ENCODE data around the gene STEAP2.

STEAP2 gene

DNA sequence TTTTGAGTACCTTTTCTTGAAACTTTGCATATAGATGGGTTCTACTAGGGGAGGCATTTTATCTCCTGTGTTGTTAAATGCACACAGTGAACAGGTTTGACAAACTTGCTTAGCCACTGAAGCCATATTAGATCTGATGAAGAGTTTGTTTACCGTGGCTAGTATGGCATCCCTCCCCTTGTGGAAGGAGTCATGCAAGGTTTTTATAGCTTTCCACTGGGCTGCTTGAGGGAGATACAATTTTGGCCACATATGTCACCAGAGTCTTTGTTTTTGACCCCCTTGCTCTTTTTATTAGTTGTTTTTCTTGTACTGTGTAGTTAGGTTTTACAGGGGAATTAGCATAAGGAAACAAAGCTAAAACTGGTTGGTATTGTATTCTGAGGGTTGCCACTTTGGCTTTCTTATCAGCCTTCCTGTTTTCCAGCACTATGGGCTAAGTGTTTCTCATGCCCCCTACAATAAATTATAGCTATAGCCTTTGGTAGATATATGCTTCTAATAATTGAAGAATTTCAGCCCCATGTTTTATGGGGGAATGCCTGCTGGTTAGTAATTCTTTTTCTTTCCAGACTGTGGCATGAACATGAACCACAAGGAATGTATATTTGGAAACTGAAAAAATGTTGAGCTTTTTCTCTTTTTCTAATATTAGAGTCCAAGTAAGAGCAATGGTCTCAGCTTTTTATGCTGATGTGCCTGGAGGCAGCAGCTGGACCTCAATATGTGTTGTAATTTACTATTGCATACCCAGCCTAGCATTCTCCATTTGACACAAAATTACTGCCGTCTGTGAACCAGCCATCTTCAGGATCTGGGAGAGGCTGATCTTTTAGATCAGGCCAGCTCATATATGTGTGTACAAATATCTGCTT is 18.4 kb upstream of the STEAP2 start:
- DNase-seq (ENCODE audit: low read depth in 2 of 2): no peak

DNA sequence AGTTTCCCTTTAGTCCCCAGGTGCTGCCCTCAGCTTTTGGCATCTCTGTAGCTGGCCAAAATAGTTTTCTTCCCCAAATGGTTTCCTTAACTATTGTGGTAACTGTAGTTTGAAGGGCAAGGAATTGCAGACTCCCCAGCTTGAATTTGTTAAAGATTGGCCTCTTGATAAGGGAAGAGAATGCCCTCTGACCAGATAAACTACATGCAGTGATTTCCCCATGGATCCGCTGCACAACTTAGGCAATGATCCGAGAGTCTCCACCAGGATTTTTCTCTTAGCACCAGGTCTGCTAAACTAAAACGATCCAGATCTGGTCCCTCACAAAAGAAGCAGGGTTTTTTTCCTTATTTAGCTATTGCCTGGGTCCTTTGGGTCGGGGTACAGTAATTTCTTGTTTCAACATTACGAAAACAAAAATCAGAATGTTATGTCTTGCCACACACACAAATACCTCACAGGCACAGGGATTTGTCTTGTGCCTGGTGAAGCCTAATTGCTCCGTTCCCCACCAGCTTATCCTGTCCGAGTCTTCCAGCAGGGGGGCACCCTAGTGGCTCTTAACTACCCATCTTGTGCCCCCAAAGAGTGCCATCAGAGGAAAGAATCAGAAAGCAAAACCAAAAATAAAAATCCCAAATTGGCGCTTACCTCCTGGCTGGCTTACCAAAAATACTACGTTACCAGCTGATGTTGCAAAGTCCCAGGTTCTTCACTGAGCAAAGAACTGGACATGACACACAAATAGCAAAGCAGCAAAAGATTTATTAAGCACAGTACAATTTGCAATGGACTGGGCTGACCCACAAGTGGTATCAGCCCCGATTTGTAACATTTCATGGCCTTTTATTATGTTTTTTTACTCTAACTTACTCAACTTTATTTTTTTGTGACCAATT is 16.4 kb upstream of the STEAP2 start:
- DNase-seq (ENCODE audit: low read depth in 2 of 2): no peak

DNA sequence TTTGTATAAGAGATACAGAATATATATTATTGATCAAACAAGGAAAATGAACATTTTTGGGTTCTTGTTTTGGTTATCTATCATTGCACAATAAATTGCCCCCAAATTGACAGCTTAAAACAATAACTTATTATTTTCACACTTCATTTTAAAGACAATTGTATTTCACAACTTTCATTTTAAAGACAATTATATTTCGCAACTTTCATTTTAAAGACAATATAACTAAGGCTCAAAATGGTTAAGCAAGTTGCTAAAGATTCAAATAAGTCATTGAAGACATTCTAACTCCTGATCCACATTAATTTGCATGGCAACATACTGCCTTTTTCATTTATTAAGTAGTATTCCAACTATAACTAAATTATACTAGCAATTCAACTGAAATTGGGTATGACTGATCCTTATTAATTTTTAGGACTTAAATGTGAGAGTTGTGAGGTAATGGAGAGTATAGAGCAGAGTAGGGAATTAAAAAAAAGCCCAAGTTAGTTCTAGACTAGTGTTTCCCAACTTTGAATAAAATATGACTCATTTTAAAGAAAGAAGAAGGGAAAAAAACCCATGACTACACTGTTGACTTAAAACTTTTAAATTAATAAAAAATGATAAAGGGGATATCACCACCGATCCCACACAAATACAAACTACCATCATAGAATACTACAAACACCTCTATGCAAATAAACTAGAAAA is 9.9 kb upstream of the STEAP2 start:
- DNase-seq (ENCODE audit: low read depth in 2 of 2): no peak

DNA sequence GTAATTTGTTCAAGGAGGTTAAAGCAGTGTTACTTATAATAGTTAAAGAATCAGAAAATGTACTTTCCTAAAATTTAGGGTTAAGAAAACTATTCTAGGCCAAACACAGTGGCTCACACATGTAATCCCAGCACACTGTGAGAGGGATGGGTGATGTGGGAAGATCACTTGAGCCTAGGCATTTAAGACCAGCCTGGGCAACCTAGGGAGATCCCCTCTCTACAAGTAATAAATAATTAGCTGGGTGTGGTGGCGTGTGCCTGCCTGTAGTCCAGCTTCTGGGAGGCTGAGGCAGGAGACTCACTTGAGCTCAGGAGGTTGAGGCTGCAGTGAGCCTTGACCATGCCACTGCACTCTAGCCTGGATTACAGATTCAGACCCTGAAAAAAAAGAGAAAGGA is 3.6 kb upstream of the STEAP2 start:
- DNase-seq (ENCODE audit: low read depth in 2 of 2): no peak

DNA sequence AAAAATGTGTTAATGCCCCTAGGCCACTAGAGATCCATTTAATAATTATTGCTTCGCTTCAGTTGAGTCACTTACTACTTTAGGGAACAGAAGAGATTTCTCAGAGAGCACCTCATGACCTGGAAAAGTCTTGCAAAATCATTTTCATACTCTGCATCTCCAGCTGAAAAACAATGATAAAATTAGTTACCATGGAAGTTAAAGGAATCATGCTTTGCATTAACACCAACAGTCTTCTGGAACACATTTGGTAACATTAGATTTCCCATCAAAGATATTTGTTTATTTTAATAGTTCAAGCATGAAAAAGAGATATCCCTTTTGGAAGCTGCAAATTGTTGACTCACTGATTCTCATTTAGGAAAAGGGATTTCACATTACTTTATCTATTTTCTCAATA is 1.8 kb upstream of the STEAP2 start:
- DNase-seq (ENCODE audit: low read depth in 2 of 2): no peak

DNA sequence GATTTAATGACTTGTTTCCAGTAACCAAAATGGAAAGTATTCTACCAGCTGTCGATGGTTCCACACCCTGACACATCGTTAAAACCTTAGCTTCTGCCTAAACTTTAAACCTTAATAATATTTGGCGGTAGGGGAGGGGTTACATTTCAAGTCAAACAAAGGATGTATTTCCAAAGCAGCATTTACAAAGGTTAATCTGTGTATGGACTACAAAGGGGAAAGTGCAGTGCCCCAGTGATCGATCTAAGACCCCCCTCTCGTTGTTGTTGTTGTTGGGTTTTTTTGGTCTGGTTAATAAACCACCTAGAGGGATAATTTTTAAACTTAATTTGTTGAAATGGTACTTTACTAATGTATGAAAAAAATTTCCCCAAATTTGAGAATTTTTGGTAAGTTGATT is 1.1 kb upstream of the STEAP2 start:
- DNase-seq (ENCODE audit: low read depth in 2 of 2): no peak

DNA sequence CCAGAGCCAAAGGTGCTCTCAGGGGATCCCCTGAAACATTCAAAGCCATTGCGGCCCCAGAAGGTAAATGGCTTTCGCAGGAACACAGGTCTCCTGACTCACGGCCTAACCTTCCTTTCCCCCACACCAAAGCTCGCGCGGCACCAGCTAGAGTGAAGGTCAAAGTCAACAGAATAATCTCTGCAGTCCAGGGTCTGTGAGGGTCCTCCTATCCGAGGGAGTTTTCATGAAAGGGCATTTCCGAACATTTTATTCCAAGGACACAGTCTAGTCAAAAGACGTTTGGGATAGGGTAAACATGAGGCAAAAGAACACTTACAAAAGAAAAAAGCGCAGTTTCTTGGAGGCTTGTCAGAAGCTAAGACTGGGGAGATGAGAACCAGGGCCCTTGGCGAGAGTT is 559 bp upstream of the STEAP2 start:
- no peak for DNase-seq (ENCODE audit: low read depth in 2 of 2)

DNA sequence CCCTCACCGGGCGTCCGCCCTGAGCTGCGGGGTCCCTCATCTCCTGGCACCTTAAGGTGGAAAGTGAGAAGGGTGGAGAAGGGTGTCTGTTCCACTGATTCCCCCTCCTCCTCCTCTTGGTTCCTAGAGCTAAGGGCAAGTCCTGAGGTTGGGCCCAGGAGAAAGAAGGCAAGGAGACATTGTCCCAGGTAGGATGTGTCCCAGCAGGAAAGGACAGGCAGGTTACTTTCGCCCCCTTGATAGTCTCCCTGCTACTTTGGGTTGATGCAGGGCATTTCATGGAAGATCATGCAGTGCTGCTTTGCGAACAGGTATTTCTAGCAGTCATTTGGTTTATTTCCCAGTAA is 582 bp downstream of the STEAP2 start:
- DNase-seq (ENCODE audit: low read depth in 2 of 2): no peak

DNA sequence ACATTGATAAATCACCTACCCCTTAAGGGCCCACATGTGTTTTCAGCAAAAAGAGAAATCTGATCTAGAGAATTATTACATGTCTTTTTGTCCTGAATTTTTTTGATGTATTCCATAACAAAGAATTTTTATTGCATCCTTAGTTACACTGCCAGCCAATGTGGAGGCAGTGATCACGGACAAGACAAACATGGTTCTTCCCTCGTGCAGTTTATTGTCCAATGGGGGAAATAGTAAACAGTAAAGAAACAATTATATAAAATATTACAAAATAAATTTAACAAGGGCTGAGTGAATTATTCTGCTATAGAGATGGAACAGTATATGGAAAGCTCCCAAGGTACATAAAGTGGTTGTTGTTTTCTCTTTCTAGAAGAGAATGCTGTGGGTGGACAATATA is 2.0 kb downstream of the STEAP2 start:
- DNase-seq (ENCODE audit: low read depth in 2 of 2): no peak

DNA sequence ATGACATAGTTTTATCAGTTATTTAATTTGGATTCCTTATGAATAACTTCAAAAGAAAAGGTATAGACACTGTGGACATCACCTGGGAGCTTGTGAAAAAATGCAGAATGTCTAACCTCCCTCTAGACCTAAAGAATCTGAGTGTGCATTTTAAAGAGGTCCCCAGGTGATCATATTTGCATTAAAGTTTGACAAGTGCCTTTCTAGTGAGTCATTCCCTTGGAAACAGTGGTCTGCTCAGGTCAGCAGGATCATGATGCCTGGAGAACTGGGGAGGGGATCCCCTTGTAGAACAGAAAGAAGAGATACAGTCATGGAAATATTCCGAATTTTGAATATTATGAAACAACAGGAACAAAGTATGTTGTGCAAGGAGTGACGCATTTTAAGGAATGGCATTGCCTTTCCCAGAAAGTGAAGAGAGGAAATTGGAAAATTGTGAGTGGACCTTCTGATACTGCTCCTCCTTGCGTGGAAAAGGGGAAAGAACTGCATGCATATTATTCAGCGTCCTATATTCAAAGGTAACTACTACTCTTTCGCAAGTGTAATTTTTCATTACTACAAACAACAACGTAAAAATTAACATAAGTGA is 4.6 kb downstream of the STEAP2 start:
- no peak for DNase-seq (ENCODE audit: low read depth in 2 of 2)

DNA sequence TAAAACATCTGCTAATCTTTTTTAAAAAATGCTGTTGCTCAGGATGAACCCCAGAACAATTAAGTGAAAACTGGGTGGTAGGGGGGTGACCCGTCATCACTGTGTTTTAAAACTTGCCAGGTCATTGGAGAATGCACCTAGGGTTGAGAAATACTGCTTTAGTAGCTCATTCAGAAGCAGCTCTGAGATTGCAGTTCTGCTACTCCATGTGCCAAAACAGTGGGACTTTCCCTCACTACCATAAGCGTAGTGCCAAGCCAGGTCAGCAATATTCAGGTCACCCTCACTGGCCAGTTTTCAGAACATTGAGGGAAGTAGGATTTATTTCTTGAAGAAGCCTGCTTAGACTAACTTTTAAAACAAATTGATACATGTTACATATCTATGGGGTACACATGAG is 5.2 kb downstream of the STEAP2 start:
- no peak for DNase-seq (ENCODE audit: low read depth in 2 of 2)

DNA sequence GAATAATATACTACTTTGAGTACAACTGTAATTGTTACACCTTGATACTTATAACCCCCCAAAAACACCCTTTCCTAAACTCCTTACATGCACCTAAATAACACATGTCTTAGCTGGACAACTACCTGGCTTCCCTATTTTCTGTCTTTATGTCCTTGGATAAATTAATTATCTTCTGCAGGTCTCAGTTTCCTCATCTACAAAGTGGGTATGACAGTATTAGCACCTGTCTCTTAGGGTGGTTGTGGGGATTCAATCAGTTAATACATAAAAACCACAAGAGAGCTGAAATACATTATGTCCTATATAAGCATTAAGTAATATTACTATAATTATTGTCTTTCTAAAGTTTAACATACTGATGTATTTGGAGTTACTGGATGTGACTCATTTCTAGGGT is 10.8 kb downstream of the STEAP2 start:
- DNase-seq (ENCODE audit: low read depth in 2 of 2): no peak

DNA sequence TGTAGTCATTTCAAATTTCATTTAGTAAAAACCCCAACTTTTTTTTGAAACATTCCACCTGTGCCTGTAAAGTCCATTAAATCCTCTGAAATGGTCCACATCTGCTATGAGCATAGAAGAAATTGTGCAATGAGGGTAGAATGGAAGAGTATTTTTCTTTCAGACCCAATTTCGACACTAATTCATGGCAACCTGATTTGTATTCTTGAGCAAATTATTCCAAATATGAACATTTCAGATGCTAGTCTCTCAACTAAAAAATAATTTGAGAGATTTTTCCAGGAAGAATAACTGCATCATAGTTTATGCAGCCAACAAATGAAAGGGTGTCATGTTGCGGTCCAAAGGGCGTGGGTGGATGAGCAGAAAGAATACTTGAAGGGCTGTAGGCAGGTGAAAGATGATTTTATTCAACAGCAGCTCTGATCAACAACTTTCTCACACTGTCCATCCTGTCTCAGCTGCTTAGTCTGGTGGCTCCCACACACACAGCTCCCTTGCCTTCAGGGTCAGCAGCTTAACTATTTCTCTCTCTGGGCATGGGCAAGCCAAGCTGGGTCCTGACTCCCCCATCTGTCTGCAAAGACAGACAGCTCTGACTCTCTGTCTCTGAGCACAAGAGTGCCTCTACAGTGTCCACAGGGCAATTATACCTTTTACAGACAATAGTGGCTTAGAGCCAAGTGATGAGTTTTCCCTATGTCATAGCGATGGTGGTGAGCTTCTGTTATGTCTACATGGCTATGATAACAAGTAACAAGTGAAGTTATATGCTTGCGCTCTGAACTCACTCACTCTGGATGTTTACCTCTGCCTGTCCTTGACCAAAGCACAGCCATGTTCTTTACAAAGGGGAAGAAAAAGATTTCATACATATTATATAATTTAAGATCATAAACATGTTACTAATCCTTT is 11.5 kb downstream of the STEAP2 start:
- DNase-seq (ENCODE audit: low read depth in 2 of 2): no peak

DNA sequence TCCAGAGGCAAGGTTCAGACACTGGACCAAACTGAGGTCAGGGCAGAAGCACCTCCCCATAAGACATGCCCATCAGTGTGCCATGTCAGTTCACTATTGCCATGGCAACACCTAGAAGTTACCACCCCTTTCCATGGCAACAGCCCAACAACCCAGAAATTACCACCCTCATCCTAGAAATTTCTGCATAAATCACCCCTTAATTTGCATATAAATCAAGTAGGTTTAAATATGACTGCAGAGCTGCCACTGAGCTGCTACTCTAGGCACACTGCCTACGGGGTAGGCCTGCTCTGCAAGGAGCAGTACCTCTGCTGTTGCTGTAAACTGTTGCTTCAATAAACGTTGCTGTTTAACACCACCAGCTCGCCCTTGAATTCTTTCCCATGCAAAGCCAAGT is 12.7 kb downstream of the STEAP2 start:
- DNase-seq (ENCODE audit: low read depth in 2 of 2): no peak

DNA sequence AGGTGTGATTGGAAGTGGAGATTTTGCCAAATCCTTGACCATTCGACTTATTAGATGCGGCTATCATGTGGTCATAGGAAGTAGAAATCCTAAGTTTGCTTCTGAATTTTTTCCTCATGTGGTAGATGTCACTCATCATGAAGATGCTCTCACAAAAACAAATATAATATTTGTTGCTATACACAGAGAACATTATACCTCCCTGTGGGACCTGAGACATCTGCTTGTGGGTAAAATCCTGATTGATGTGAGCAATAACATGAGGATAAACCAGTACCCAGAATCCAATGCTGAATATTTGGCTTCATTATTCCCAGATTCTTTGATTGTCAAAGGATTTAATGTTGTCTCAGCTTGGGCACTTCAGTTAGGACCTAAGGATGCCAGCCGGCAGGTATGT is 13.6 kb downstream of the STEAP2 start:
- DNase-seq (ENCODE audit: low read depth in 2 of 2): no peak

DNA sequence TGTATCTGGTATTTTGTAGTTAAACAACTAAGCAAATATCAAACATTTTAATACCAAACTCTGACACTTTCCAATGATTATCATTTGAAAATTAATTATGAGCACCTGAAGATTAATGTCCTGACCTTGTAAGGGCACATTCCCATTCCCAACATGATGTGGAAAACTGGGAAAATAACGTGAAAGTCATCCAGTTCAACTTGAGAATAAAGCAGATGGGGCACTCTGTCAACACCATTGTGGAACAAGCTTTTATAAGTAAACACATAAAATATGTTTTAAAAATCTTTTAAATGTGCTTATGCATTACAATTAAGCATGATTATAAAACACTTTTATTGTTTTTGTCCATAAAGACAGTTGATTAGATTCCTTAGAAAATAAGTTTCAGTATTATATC is 14.1 kb downstream of the STEAP2 start:
- DNase-seq (ENCODE audit: low read depth in 2 of 2): no peak

DNA sequence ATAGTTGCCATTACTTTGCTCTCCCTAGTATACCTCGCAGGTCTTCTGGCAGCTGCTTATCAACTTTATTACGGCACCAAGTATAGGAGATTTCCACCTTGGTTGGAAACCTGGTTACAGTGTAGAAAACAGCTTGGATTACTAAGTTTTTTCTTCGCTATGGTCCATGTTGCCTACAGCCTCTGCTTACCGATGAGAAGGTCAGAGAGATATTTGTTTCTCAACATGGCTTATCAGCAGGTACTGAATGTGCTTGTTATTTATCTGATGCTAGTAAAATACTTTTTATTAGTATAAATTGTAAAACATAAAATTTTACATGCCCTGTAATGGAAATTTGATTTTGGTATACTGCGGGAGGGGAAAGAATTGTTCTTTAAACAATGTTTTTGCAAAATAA is 15.7 kb downstream of the STEAP2 start:
- no peak for DNase-seq (ENCODE audit: low read depth in 2 of 2)

DNA sequence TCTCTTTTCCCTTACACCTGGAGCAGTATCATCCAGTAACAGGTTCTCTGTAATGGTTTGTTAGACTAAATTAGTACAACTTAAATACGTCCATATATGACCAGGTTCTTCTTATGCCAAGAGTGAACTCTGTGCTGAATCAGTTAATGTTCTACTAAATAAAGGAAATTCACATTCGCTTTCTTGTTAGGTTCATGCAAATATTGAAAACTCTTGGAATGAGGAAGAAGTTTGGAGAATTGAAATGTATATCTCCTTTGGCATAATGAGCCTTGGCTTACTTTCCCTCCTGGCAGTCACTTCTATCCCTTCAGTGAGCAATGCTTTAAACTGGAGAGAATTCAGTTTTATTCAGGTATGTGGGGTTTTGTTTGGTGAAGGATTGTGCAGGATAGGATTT is 18.1 kb downstream of the STEAP2 start:
- DNase-seq (ENCODE audit: low read depth in 2 of 2): no peak

DNA sequence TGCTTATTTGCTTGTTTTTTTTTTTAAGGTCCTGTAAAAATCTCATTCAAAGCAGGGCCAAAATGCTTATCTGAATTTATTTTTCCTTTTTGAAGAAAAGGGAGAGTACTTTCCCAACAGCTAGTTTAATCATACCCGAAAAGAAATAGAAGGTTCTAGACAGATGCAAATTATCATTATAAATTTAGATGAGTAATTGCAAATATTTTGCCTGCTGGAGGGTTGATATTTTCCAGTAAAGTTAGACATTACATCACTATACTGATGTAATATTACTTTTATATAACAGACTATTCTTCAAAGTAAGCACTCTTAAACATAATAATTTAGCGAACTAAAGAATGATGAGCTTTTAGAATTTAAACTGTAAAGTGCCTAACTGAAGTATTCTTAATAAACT is 19.3 kb downstream of the STEAP2 start:
- DNase-seq (ENCODE audit: low read depth in 2 of 2): no peak

DNA sequence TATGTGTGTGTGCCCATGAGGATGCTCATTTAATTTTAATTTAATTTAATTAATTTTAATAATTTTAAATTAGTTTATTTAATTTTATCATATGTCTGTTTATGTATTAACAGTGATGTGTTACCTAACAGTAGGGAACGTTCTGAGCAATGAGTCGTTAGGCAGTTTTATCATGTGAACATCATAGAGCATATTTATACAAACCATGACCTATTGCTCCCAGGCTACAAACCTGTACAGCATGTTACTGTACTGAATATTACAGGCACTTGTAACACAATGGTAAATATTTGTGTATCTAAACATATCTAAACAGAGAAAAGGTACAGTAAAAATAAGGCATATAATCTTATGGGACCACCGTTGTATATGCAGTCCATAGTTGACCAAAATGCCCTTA is 19.8 kb downstream of the STEAP2 start:
- no peak for DNase-seq (ENCODE audit: low read depth in 2 of 2)

DNA sequence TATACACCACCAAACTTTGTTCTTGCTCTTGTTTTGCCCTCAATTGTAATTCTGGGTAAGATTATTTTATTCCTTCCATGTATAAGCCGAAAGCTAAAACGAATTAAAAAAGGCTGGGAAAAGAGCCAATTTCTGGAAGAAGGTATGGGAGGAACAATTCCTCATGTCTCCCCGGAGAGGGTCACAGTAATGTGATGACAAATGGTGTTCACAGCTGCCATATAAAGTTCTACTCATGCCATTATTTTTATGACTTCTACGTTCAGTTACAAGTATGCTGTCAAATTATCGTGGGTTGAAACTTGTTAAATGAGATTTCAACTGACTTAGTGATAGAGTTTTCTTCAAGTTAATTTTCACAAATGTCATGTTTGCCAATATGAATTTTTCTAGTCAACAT is 20.9 kb downstream of the STEAP2 start:
- no peak for DNase-seq (ENCODE audit: low read depth in 2 of 2)
